NCI-H1105 treated with DMSO at 0.1 percent for 48 hours (cell line): ENCODE results near the gene GAS6.
"Not testable (repeated sequence)": the region's sequence is repeated elsewhere in the genome, so short reads cannot be mapped to it uniquely, and the experiment has no call there.

ENCODE experiments used
- DNase-seq: peaks from one replicate; lab custom pipeline; 2025; lab: John Stamatoyannopoulos, UW

The GAS6 gene

GRCh38 chr13:113837560-113838355, 26.1 kb downstream of the GAS6 start:
- DNase-seq, result peak; percentile 57

DNA sequence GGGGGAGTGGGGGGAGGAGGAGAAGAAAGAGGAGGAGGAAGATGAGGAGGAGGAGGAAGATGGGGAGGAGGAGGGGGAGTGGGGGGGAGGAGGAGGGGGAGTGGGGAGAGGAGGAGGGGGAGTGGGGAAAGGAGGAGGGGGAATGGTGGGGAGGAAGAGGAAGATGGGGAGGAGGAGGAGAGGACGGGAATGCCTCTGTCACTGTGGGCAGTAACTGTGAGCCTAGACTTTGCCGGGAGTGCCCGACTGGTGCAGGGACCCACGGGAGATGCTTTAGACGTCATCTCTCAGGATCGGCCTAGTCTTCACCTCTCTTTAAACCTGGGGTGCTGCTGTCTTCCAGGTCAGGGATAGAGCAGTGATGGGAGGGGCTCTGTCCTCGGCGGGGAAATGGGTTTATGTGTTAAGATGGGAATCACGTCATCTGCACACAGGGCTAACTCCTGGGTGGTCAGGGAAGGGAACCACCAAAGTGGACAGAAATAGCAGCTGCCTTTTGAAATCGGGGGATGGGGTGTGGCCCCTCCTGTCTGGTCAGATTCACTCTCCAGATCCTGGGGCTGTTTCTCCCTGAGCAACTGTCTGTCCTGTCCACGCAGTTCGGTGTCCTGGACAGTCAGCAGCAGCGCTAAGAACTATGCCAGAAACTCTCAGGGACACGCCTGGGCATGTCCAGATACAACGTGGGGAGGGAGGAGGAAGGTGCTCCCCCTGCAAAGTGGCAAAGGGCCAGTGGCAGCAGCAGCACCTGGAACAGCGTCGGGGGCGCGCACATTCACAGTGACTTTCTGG, 26.9 kb downstream of the GAS6 start:
- peak; percentile 79 for DNase-seq

- DNase-seq, result no peak
Observed at GRCh38 chr13:113835461-113836270, 28.2 kb downstream of the GAS6 start.

GRCh38 chr13:113834496-113835200, 29.2 kb downstream of the GAS6 start:
- no peak for DNase-seq

GRCh38 chr13:113834006-113834405, 29.9 kb downstream of the GAS6 start:
- not testable (repeated sequence) for DNase-seq

- no peak for DNase-seq
Observed at GRCh38 chr13:113833111-113833830, 30.6 kb downstream of the GAS6 start.

GRCh38 chr13:113832631-113833030, 31.2 kb downstream of the GAS6 start:
- no peak for DNase-seq

GRCh38 chr13:113832205-113832604, 31.7 kb downstream of the GAS6 start:
- DNase-seq, result no peak

DNA sequence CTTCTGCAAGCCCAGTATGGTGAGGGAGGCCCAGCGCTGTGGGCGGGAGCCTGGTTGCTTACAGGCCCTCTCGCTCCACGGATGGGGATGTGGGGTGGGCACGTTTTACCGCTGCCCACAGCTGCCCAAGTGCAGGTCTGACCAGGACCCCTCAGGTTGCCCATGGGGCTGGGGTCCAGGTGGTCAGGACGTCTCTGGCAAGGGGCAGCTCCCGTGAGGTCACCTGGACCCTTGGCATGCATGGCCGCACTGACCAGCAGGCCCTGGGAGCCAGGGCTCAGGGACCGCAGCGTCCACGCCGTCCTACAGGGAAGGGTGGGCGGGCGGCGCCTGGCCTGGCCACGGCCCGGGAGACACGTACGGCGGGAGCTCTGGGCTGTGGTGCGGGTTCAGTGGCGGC, 32.8 kb downstream of the GAS6 start:
- no peak for DNase-seq

GRCh38 chr13:113830426-113830950, 33.4 kb downstream of the GAS6 start:
- DNase-seq, result not testable (repeated sequence)

DNA sequence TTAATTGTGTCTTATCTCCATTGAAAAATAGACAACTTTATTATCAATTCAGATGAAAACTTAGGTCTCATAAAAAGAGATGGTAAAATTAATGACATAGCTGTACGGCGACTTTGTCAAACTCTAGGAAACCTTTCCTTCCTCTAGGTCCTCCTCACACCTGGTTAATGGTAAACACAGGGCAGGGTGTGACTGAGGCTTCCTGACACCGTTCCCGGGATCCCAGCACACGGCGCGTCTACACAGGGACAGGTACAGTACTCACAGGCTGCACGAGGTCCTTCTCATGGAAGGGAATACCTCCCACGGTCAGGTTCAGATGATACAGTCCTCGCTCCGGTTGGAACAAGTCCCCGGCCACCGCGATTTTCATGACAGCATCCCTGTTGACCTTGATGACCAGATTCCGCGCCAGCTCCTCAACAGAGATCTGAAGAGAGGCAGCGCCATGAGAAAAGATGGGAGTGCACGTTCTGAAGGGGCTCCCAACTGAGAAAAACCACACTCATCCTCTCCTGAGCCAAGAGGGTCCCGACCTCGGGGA, 35.5 kb downstream of the GAS6 start:
- DNase-seq, result no peak

DNA sequence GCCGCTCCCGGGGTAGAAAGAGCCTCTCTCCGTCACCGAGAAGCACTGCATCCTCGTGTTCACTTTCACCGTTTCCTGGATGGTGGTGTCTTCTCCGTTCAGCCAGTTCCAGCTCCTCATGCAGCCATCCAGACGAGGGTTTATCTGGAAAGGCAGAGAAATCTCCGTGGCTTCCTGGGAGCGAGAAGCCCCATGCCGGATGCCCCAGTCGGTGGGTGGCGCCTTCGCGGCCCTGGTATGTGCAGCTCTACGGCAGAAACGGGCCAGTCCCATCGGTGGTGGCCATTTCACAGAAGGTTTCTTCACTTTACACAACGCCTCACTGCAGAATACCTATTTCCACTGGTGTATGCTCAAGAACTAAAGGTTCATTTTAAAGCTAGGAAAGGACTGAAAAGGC, 36.9 kb downstream of the GAS6 start:
- DNase-seq, result no peak

GRCh38 chr13:113826446-113826845, 37.4 kb downstream of the GAS6 start:
- DNase-seq, result not testable (repeated sequence)

- DNase-seq, result no peak
Observed at GRCh38 chr13:113825841-113826240, 38.0 kb downstream of the GAS6 start.

DNA sequence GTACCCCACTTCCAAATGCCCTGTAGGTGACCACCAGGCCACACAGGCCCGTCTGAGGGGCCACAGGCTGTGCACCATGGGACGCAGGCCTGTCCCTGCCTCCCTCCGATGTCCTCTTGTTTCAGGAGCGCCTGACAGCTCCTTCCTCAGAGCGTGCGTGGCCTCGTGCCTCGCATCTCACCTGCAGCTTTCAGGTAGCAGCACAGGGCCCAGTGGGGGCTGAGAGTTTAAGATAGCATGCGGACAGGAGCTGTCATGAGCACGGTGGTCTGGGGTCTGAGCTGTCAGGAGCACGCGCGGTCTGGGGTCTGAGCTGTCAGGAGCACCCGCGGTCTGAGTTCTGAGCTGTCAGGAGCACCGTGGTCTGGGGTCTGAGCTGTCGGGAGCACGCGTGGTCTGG, 40.1 kb downstream of the GAS6 start:
- no peak for DNase-seq

- DNase-seq, result no peak
Observed at GRCh38 chr13:113822956-113823744, 40.7 kb downstream of the GAS6 start.

DNA sequence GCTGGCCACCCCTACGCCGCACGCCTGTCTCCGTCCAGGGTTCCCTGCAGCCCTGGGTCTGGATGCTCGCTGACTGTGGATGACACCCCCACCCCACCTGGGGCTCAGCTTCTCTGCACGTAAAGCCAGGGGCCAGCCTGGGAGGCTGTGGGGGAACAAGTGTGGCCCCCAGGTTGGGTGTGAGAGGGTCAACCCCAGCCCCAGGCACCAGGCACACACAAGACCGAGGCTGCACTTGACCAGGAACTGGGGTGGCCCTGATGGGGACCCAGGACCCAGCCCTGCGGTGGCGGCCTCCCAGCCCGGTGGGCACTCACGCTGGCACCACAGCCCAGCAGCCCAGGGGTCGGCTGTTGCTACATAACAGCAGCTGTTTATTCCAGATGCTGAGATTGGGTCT, 41.6 kb downstream of the GAS6 start:
- DNase-seq, result no peak

DNA sequence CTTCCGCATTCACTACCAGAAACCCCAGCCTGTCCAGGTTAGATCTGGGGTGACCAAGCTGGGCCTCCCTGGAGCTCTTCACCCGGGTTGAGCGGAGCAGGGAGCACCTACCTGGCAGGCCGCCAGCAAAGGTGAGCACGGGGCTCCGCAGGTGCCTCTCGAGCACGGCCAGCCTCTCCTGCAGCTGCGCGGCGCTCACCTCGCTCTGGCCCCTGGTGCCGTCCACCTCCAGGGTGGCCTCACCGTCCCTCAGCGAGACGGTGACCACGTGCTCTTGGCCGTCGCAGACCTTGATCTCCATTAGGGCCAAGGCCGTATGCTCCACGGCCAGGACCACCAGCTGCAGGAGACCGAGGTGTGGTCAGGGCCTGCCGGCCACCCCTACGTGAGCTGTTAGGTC, 42.0 kb downstream of the GAS6 start:
- DNase-seq, result no peak

DNA sequence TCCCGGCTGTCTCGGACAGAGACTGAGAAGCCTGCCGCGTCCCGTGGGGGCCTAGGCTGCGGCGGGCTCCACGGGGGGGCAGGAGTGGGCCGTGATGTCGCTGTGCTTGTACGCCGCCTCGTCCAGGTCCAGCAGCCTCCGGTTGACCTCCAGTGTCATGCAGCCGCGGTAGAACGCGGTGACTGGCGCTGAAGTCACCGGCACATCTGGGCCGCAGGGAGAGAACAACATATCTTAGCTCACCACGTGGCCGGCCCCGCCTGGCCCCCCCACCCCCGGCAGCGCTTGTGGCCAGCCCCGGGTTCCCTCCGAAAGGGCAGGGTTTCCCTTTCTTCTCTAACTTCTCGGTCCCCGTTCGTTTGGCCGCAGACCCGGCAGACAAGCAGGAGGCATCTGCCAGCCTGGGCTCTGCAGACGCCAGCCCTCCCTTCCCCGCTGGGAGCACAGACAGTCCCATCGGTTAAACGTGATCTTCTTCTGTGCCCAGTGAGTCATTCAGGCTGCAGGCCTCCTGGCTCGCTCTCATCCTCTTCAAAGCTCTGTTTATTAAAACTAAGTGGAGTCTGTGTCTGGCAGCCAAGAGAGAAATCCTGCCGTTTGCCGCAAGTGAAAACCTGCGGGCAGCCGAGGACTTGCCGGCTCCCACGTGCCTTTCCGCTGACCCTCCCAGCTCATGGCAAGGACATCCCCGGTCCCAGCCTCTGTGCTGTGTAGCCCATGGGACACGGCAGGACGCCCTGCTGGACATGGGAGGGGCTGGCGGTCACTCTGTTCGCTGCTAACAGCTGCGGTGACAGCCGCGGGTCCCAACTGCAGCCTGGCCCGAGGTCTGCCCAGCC, 42.8 kb downstream of the GAS6 start:
- DNase-seq, result no peak
